ENCODE measurements around the gene UBLCP1. TPM values are rescaled to one million over a fixed set of nuclear protein-coding genes. Genes with fewer than 3 reads are reported as not detected.

Gene UBLCP1
- total and polyA plus RNA-seq, 2 donors (not counting 3 experiments of a cell fraction or from before 2014, with no cell fraction given) = 5.9 to 20.3 TPM

DNA sequence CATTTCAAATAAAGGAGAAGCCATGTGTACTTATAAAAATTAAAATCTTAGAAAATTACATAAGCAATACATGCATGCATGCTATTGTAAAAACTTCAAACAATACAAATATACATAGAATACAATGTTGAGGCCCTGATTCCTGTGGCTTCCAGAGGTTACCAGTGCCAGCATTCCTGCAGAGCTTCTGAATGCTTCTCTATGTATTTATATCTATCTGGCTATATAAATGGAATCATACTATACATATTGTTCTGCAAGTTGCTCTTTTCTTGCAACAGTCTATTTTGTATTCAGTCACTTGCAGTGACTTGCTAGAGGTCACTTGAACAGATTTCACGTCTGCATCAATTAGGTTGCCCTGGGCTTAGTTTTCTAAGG lies 70.4 kb downstream of the UBLCP1 start:
- Histone ChIP-seq H3K9ac (replicated peaks; ENCODE audit: extremely low read depth, insufficient read depth, low read length) (no peak overlapping the region), H3K4me2 (ENCODE audit: insufficient read depth, low read length) (no peak overlapping the region), H3K27ac (ENCODE audit: insufficient read depth, low read depth, low read length) (no peak overlapping the region), H3K9me1 (replicated peaks; ENCODE audit: control insufficient read depth, extremely low read depth, insufficient read depth, low read length) (no peaks in the 10 kb centered on the region), H3K36me3 (ENCODE audit: control insufficient read depth in 2 of 2, extremely low read depth in 1 of 2, insufficient read depth in 2 of 2, low read length in 2 of 2) (no peaks in the 10 kb centered on the region), H3K27me3 (ENCODE audit: control insufficient read depth in 2 of 2, insufficient read depth in 2 of 2, low read length in 2 of 2) (peaks cover 0 to 3% of the 10 kb centered on the region in 2 experiments), H4K20me1 (replicated peaks; ENCODE audit: control insufficient read depth, extremely low read depth, insufficient read depth, low read length) (no peaks in the 10 kb centered on the region), H3K9me3 (replicated peaks; ENCODE audit: control insufficient read depth, insufficient read depth, low read length) (no peaks in the 10 kb centered on the region), H3K4me3 (replicated peaks in 1 of 3; ENCODE audit: insufficient read depth in 1 of 3, low read depth in 1 of 3, low read length in 3 of 3) (no peak overlapping the region), H3K79me2 (ENCODE audit: control insufficient read depth, insufficient read depth, low read length) (no peaks in the 10 kb centered on the region), H2AFZ (ENCODE audit: low read depth, low read length) (no peak overlapping the region), H3K4me1 (ENCODE audit: control insufficient read depth, extremely low read depth, insufficient read depth, low read length) (peaks cover 3% of the 10 kb centered on the region)
- dilution Hi-C loops (cut with MboI; ENCODE audit: extremely low pct_ligation_motif_present, low sequenced_read_pairs) = no loop called here
- CTCF ChIA-PET = interaction anchor here (0.6 to 2.6 kb wide), 4 partner anchors 9 to 654 kb away, joined by 3 to 23 read pairs (median 4); no protein-coding TSS in a partner anchor
- TF ChIP-seq, protein P1, sequence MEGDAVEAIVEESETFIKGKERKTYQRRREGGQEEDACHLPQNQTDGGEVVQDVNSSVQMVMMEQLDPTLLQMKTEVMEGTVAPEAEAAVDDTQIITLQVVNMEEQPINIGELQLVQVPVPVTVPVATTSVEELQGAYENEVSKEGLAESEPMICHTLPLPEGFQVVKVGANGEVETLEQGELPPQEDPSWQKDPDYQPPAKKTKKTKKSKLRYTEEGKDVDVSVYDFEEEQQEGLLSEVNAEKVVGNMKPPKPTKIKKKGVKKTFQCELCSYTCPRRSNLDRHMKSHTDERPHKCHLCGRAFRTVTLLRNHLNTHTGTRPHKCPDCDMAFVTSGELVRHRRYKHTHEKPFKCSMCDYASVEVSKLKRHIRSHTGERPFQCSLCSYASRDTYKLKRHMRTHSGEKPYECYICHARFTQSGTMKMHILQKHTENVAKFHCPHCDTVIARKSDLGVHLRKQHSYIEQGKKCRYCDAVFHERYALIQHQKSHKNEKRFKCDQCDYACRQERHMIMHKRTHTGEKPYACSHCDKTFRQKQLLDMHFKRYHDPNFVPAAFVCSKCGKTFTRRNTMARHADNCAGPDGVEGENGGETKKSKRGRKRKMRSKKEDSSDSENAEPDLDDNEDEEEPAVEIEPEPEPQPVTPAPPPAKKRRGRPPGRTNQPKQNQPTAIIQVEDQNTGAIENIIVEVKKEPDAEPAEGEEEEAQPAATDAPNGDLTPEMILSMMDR (IDR thresholded peaks at IDR 0.05; ENCODE audit: extremely low read depth in 1 of 2, insufficient read depth in 1 of 2, low read depth in 1 of 2, low read length in 2 of 2) = no peak
- no peak for TF ChIP-seq POLR2AphosphoS5 (IDR thresholded peaks at IDR 0.05; ENCODE audit: insufficient read depth, low read depth, low read length)
- no peak for DNase-seq (ENCODE audit: low read depth, low spot score)
- intact Hi-C loops (cut with micrococcal nuclease) = loop anchor here (5.0 kb wide), 2 partner anchors 584 to 634 kb away; partner anchors contain the start of gene ADRA1B
- POLR2A ChIA-PET = no interaction called here
- BruUV-seq (replicated peaks) = no TSS peak
- no peak for FAIRE-seq

Small RNAs within 50 kb of the gene (small RNA-seq; reads per million reads assigned to genes)
- gene RF00263 (ENCODE audit: insufficient read depth, insufficient read length, low read depth, low replicate concordance) = not detected
- gene RNU4ATAC2P (ENCODE audit: insufficient read depth, insufficient read length, low read depth, low replicate concordance) = not detected

Other genes with a start within 250 kb of the UBLCP1 start
- gene EBF1, start 163.4 kb upstream of the UBLCP1 start, total RNA-seq = 0.20 and 0.55 TPM in 2 replicates
- 0.06 and 0.07 TPM in 2 replicates for gene EBF1, start 163.4 kb upstream of the UBLCP1 start, polyA plus RNA-seq
- 59.7 and 62.3 TPM in 2 replicates for gene RNF145, start 53.7 kb upstream of the UBLCP1 start, total RNA-seq
- 33.6 and 39.4 TPM in 2 replicates for gene RNF145, start 53.7 kb upstream of the UBLCP1 start, polyA plus RNA-seq
- gene IL12B, start 67.2 kb downstream of the UBLCP1 start, total RNA-seq = not detected in 2 replicates
- gene IL12B, start 67.2 kb downstream of the UBLCP1 start, polyA plus RNA-seq = not detected in 2 replicates

Measured in endothelial cell of umbilical vein (primary cell).